H9 (cell line): ENCODE results near the gene NHERF2. TPM values are rescaled to one million over a fixed set of nuclear protein-coding genes. Genes with fewer than 3 reads are reported as not detected.

ENCODE experiments used
- DNase-seq: peaks from one replicate; pipeline ENCODE4 v3.0.0-alpha.2; 2017
- H2AFZ ChIP-seq: one replicate; pipeline ENCODE4 v1.6.1; 2013; ENCODE audit warnings: mild to moderate bottlenecking, low read length, control low read depth, moderate library complexity
- H2AK5ac ChIP-seq: 2 replicates; pipeline ENCODE4 v1.6.1; 2013; ENCODE audit warnings: low read length, control low read depth, mixed read lengths; ENCODE audit not compliant: insufficient read length
- H2BK120ac ChIP-seq: one replicate; pipeline ENCODE4 v1.6.1; 2013; ENCODE audit warnings: low read depth, mild to moderate bottlenecking, low read length, control low read depth, inconsistent platforms; ENCODE audit not compliant: poor library complexity, severe bottlenecking
- H2BK12ac ChIP-seq: 2 replicates; pipeline ENCODE4 v1.6.1; 2013; ENCODE audit warnings: low read length, control low read depth, mixed read lengths, low read depth; ENCODE audit not compliant: insufficient read length
- H2BK15ac ChIP-seq: 2 replicates; pipeline ENCODE4 v1.6.1; 2013; ENCODE audit warnings: low read depth, low read length, control low read depth
- H2BK20ac ChIP-seq: one replicate; pipeline ENCODE4 v1.6.1; 2013; ENCODE audit warnings: low read depth, mild to moderate bottlenecking, low read length, control low read depth, inconsistent platforms; ENCODE audit not compliant: poor library complexity, severe bottlenecking
- H2BK5ac ChIP-seq: 2 replicates; pipeline ENCODE4 v1.6.1; 2013; ENCODE audit warnings: low read length, control low read depth, mixed read lengths; ENCODE audit not compliant: insufficient read length
- H3K14ac ChIP-seq: 2 replicates; pipeline ENCODE4 v1.6.1; 2013; ENCODE audit warnings: low read length, control low read depth; ENCODE audit not compliant: insufficient read depth
- H3K18ac ChIP-seq: 2 replicates; pipeline ENCODE4 v1.6.1; 2013; ENCODE audit warnings: low read depth, mild to moderate bottlenecking, mixed read lengths, low read length, control low read depth; ENCODE audit not compliant: insufficient read length
- H3K23ac ChIP-seq: 2 replicates; pipeline ENCODE4 v1.6.1; 2013; ENCODE audit warnings: low read length, control low read depth, mixed read lengths, low read depth; ENCODE audit not compliant: insufficient read length
- H3K23me2 ChIP-seq: 2 replicates; pipeline ENCODE4 v1.6.1; 2013; ENCODE audit warnings: low read depth, mild to moderate bottlenecking, mixed read lengths, low read length, control low read depth; ENCODE audit not compliant: insufficient read length, poor library complexity, severe bottlenecking
- H3K27ac ChIP-seq: 2 replicates; pipeline ENCODE4 v1.5.1; 2013; ENCODE audit warnings: low read length, control low read depth, mixed read lengths, low read depth; ENCODE audit not compliant: insufficient read length
- H3K27me3 ChIP-seq: 2 replicates; pipeline ENCODE4 v1.6.1; 2013; ENCODE audit warnings: low read length, control low read depth, inconsistent platforms; ENCODE audit not compliant: insufficient read depth
- H3K4ac ChIP-seq: 2 replicates; pipeline ENCODE4 v1.6.1; 2013; ENCODE audit warnings: low read depth, mild to moderate bottlenecking, control low read depth, inconsistent platforms, low read length, moderate library complexity
- H3K4me1 ChIP-seq: 2 replicates; pipeline ENCODE4 v1.6.1; 2013; ENCODE audit warnings: low read length, control low read depth, inconsistent platforms; ENCODE audit not compliant: insufficient read depth
- H3K4me2 ChIP-seq: 2 replicates; pipeline ENCODE4 v1.6.1; 2013; ENCODE audit warnings: low read length, control low read depth, mixed read lengths; ENCODE audit not compliant: insufficient read length, insufficient read depth
- H3K56ac ChIP-seq: 2 replicates; pipeline ENCODE4 v1.6.1; 2013; ENCODE audit warnings: low read depth, mild to moderate bottlenecking, mixed read lengths, low read length, control low read depth; ENCODE audit not compliant: insufficient read length
- H3K79me1 ChIP-seq: 2 replicates; pipeline ENCODE4 v1.6.1; 2013; ENCODE audit warnings: low read depth, mild to moderate bottlenecking, moderate library complexity, low read length, control low read depth, inconsistent platforms; ENCODE audit not compliant: insufficient read depth, poor library complexity, severe bottlenecking
- H3K79me2 ChIP-seq: 2 replicates; pipeline ENCODE4 v1.6.1; 2013; ENCODE audit warnings: low read length, control low read depth, inconsistent platforms; ENCODE audit not compliant: insufficient read depth
- H3K9ac ChIP-seq: 2 replicates; pipeline ENCODE4 v1.6.1; 2013; ENCODE audit warnings: low read length, control low read depth, mixed read lengths; ENCODE audit not compliant: insufficient read length; ENCODE audit errors: extremely low read depth
- H3K9me3 ChIP-seq: one replicate; pipeline ENCODE4 v1.6.1; 2013; ENCODE audit warnings: low read depth, low read length, inconsistent platforms; ENCODE audit not compliant: control insufficient read depth
- H3T11ph ChIP-seq: one replicate; pipeline ENCODE4 v1.6.1; 2013; ENCODE audit warnings: mild to moderate bottlenecking, low read length, control low read depth, inconsistent platforms
- H4K20me1 ChIP-seq: one replicate; pipeline ENCODE4 v1.6.1; 2013; ENCODE audit not compliant: control insufficient read depth, insufficient read length, insufficient read depth
- H4K5ac ChIP-seq: 2 replicates; pipeline ENCODE4 v1.6.1; 2013; ENCODE audit warnings: low read depth, mild to moderate bottlenecking, mixed read lengths, low read length, control low read depth; ENCODE audit not compliant: insufficient read length
- H4K8ac ChIP-seq: replicated peaks from 2 replicates; pipeline ENCODE4 v1.6.1; 2013; ENCODE audit warnings: low read length, control low read depth, mixed read lengths, low read depth; ENCODE audit not compliant: insufficient read length
- H4K91ac ChIP-seq: 2 replicates; pipeline ENCODE4 v1.6.1; 2013; ENCODE audit warnings: low read depth, mild to moderate bottlenecking, moderate library complexity, mixed read lengths, low read length, control low read depth; ENCODE audit not compliant: insufficient read length
- H3K27ac Mint-ChIP-seq, 3 experiments: 2 replicates in 2 of 3; 3 replicates in 1 of 3; pipeline ENCODE4 v1.8.0; 2020 to 2021; ENCODE audit warnings: mixed read lengths in 3 of 3, mild to moderate bottlenecking in 1 of 3, moderate library complexity in 1 of 3
- H3K27me3 Mint-ChIP-seq: 2 replicates; pipeline ENCODE4 v1.8.0; 2021; ENCODE audit warnings: low read depth, mild to moderate bottlenecking, moderate library complexity, mixed read lengths
- H3K36me3 Mint-ChIP-seq, 3 experiments: 2 replicates in 2 of 3; 3 replicates in 1 of 3; pipeline ENCODE4 v1.8.0; 2020 to 2021; ENCODE audit warnings: low read depth in 3 of 3, mixed read lengths in 3 of 3; ENCODE audit not compliant: insufficient read depth in 1 of 3
- H3K4me1 Mint-ChIP-seq, 2 experiments: 2 replicates each; pipeline ENCODE4 v1.8.0; 2020; ENCODE audit warnings: mixed read lengths in 2 of 2
- H3K4me3 Mint-ChIP-seq, 2 experiments: 2 replicates in 1 of 2; 3 replicates in 1 of 2; pipeline ENCODE4 v1.8.0; 2020 to 2021; ENCODE audit warnings: mild to moderate bottlenecking in 2 of 2, mixed read lengths in 2 of 2, moderate library complexity in 1 of 2
- H3K9me3 Mint-ChIP-seq, 2 experiments: 2 replicates in 1 of 2; 3 replicates in 1 of 2; pipeline ENCODE4 v1.8.0; 2020; ENCODE audit warnings: mild to moderate bottlenecking in 2 of 2, mixed read lengths in 2 of 2, moderate library complexity in 1 of 2
- CTCF ChIP-seq: fragments of 200-600 bp; sonication (generic); conservative IDR thresholded peaks from 3 replicates; pipeline ENCODE4 v1.8.0; 2021; ENCODE audit warnings: antibody characterized with exemption, mild to moderate bottlenecking
- WGBS: extraction: QIAGEN DNeasy Blood & Tissue Kit; methylation state at CpG from one replicate; pipeline ENCODE4 v1.1.7; 2013; ENCODE audit warnings: missing lambda C conversion rate, low lambda C conversion rate, mixed read lengths; ENCODE audit not compliant: insufficient read length; ENCODE audit errors: extremely low coverage; 5-methylcytosine and 5-hydroxymethylcytosine counted together
- total RNA-seq: library from RNA; stranded (reverse); gene quantifications from 2 replicates; pipeline ENCODE4 v1.2.1, GENCODE V29; 2021

NHERF2 gene
- total RNA-seq, 1 experiment from 2014 or later: 15.3 TPM

GRCh38 chr16:2084895-2085625, 58.4 kb downstream of the NHERF2 start:
- Histone ChIP-seq H3K18ac (no peak overlapping the region), H3K9me3 (no peaks in the 10 kb centered on the region), H3K9ac (no peak overlapping the region)

More at GRCh38 chr16:2084895-2085625, 58.4 kb downstream of the NHERF2 start:
- Histone ChIP-seq H2AK5ac (no peak overlapping the region), H3K27me3 (no peaks in the 10 kb centered on the region), H3K79me1 (no peaks in the 10 kb centered on the region), H3K56ac (no peak overlapping the region), H4K5ac (no peak overlapping the region), H2AFZ (no peak overlapping the region), H3K4ac (no peak overlapping the region), H3T11ph (no peak overlapping the region), H2BK120ac (no peak overlapping the region), H2BK5ac (no peak overlapping the region), H3K23ac (no peak overlapping the region), H3K23me2 (no peaks in the 10 kb centered on the region), H4K91ac (no peak overlapping the region), H3K79me2 (no peaks in the 10 kb centered on the region), H4K8ac (no peak overlapping the region), H2BK15ac (no peak overlapping the region), H3K4me2 (no peak overlapping the region), H3K14ac (no peak overlapping the region), H2BK12ac (no peak overlapping the region), H2BK20ac (no peak overlapping the region), H4K20me1 (no peaks in the 10 kb centered on the region), H3K27ac (no peak overlapping the region), H3K4me1 (no peaks in the 10 kb centered on the region)
- Mint-ChIP-seq H3K36me3 (peaks cover 0 to 27% (median 20%) of the 10 kb centered on the region in 3 experiments; a peak in 6 of 7 replicates), H3K9me3 (no peaks in the 10 kb centered on the region), H3K27me3 (no peaks in the 10 kb centered on the region), H3K4me1 (no peaks in the 10 kb centered on the region), H3K4me3 (no peak overlapping the region), H3K27ac (no peak overlapping the region; a peak in 2 of 7 replicates)
- no peak for DNase-seq
- no CpG with 5 or more reads among the region's 29 CpGs for WGBS
- no peak for TF ChIP-seq CTCF
